HG03565 (cell line): ENCODE results near the gene TET2.

Experiments used
- ATAC-seq: cut with Tn5 transposase; IDR thresholded peaks from one replicate; pipeline ENCODE4 v1.9.1; 2021; ENCODE audit warnings: mild to moderate bottlenecking, moderate library complexity; ENCODE audit not compliant: unreplicated experiment

The TET2 gene

DNA sequence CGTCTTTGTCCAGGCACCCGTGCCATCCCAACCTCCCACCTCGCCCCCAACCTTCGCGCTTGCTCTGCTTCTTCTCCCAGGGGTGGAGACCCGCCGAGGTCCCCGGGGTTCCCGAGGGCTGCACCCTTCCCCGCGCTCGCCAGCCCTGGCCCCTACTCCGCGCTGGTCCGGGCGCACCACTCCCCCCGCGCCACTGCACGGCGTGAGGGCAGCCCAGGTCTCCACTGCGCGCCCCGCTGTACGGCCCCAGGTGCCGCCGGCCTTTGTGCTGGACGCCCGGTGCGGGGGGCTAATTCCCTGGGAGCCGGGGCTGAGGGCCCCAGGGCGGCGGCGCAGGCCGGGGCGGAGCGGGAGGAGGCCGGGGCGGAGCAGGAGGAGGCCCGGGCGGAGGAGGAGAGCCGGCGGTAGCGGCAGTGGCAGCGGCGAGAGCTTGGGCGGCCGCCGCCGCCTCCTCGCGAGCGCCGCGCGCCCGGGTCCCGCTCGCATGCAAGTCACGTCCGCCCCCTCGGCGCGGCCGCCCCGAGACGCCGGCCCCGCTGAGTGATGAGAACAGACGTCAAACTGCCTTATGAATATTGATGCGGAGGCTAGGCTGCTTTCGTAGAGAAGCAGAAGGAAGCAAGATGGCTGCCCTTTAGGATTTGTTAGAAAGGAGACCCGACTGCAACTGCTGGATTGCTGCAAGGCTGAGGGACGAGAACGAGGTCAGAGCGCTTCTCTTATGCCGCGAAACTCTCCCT, at the start of gene TET2:
TSS of gene TET2 (plus strand) at position 601 of the 740 bp plus-strand sequence. CDS start 87,067 bp downstream, outside the sequence.
- peak; percentile 78 for ATAC-seq

- ATAC-seq = no peak
Observed at GRCh38 chr4:105102016-105102415, 44.7 kb upstream of the TET2 start.

GRCh38 chr4:105106426-105106825, 40.2 kb upstream of the TET2 start:
- no peak for ATAC-seq

DNA sequence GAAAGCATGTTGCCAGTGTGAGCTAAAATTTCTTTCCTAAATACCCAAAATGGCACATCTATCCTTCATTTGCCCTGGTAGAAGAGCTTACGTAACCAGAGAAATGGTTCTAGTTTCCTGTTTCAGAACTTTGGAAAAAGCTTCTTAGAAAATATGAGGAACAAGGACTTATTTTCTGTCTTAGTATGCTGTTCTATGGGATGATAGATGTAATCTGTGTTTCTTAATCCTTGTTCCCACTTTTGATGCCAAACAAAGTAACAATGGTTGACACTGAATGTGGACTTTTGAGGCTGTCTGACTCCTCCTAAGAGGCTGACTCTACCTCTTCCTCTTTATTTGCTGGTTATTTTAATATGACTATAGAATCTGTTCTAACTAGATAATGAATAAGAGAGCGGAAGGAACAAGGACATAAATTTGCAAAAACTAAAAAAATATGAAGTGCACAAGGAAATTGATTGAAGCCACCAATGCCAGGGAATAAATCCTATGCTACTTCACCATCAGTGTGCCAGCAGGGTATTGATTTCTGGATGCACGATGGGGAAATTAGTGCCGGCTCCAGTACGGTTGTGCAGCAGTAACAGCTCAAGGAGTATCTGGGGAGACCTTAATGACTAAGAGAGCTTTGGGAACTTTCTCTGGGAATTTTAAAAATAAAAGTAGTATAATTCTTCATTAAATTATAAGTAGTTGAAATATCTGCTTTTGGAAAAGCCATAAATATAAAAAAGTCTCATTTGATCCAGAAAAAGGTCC, 39.4 kb upstream of the TET2 start:
- no peak for ATAC-seq

GRCh38 chr4:105108971-105109370, 37.7 kb upstream of the TET2 start:
- no peak for ATAC-seq

GRCh38 chr4:105112274-105112673, 34.4 kb upstream of the TET2 start:
- no peak for ATAC-seq

DNA sequence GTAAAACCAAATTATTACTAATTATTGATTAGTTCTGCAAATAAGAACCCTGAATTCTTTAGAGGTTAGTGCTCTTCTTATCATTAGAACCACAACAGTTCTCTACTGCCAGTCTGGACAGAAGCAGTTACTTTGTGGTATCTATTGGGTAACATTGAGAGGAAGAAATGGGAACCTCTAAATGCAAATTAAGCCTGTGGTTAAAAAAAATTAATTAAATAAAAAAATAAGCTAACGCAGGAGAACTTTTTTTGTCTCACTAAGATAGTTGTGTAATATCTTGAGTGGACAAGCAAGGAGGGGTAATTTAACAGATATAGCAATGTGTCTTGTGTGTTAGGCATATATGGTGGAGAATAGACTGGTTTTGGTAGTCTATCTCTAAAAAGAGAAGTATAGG, 32.9 kb upstream of the TET2 start:
- no peak for ATAC-seq

DNA sequence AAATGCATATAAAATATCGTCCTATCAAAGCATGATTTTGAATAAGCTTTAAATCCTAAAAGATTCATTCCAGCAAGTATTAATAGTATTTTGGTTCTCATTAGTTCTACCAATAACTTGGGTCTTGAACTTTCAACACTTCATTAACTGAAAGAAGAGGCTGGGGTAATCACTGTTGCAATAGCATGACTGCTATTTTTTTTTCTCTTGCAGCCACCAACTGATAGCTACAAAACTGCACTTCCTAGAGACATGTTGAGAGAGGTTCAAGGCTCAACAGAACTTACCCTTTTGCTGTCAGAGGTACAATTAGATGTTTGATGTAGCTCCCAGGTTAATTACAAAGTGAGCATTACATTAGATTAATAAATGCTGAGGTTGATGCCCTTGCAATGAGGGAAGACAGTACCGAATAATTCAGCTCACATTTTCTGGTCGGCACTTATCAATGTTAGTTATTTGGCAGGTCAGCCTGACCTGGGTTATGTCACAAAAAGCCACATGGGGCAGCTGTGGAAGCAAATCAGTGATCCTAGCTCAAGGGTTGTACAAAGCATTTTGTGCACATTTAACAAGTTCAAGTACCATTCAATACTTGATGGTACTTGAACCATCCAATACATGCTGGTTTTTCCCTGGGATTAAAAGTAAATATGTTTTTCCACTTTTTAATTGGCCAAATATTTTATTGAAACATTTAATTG, 29.9 kb upstream of the TET2 start:
- no peak for ATAC-seq

DNA sequence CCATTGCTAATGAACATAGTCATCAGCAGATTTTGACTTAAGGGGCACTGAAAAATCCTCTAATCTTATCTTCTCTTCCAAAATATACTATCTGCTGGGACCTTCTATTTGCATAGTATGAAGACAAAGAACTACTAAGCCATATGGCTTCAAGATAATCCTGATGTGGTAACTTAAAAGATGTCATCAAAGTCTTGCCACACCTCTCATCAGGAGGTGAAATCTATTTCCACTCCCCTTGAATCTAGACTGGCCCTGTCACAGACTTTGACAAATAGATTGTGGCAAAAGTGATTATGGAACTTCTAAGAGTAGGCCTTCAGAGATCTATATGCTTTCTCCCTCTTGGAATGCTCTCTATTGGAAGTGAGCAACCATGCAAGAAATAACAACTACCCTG, 27.3 kb upstream of the TET2 start:
- no peak for ATAC-seq

- ATAC-seq = no peak
Observed at GRCh38 chr4:105120626-105121025, 26.1 kb upstream of the TET2 start.

GRCh38 chr4:105122350-105122749, 24.3 kb upstream of the TET2 start:
- ATAC-seq = no peak

DNA sequence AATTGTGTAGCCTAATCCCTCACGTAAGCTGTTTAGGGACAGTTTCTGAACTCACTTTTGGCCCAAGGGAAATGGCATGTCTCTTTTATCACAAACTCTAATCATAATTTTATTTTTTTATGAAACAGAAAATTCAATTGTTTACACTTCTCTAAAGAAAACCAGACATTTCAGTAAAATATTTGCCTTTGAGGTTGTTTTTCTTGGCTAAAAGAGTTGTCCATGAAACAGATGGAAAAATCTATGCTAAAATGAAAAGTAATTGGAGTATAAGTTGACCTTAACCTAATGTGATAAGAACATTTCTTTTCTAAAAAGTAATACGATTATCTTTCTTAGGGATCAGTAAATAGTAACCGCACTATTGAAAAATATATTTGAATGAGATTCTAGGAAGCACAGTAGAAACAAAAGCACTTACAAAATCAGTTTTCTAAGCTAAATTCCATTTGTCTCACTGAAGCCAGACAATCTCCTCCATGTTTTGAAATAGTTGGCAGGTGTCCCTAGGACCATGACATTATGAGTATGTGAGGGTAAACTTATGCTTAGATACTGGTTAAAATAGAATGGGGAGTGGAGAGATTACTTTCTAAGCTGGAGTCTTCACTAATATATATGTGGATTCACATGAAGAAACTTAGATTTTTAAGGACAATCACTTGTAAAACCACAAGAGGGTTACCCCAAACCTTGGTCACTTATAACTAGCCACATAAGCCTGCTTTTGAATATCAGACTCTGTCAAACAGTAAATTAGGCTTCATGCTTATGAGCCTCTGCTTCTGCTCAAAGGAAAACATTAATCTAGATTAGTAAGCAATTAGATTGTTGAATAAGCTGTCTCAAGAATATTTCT, 20.1 kb upstream of the TET2 start:
- no peak for ATAC-seq

- ATAC-seq = no peak
Observed at GRCh38 chr4:105127170-105127445, 19.6 kb upstream of the TET2 start.

GRCh38 chr4:105128208-105128607, 18.5 kb upstream of the TET2 start:
- no peak for ATAC-seq

- ATAC-seq = no peak
Observed at GRCh38 chr4:105129286-105130040, 17.2 kb upstream of the TET2 start.

- ATAC-seq = no peak
Observed at GRCh38 chr4:105130945-105131344, 15.7 kb upstream of the TET2 start.

- no peak for ATAC-seq
Observed at GRCh38 chr4:105133976-105134375, 12.7 kb upstream of the TET2 start.

GRCh38 chr4:105135785-105136184, 10.9 kb upstream of the TET2 start:
- peak; percentile 46 for ATAC-seq

GRCh38 chr4:105137121-105137875, 9.4 kb upstream of the TET2 start:
- no peak for ATAC-seq

DNA sequence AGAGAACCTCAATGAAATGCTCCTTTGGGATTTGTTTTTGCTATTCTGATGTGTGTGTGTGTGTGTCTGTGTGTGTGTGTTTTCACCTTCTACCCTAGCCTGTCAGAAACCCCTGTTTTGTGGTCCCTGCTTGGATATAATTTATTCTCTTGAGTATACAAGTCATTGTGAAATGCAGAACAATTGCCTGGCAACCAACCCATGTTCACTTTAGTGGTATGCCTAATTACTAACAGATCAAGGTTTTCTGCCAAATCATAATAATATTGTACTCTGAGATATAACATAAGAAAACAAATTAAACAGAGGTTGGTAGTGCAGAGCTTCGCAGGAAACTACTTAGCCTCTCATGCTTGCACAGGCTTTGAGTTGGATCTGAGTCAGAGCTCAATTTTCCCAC, 7.0 kb upstream of the TET2 start:
- no peak for ATAC-seq
